Measurements from ENCODE around the gene DGAT2L6. TPM values are rescaled to one million over a fixed set of nuclear protein-coding genes. Genes with fewer than 3 reads are reported as not detected.

Gene DGAT2L6
- polyA plus RNA-seq, 1 of the 3 experiments (the other 2 are of a cell fraction) = 0.05 TPM

DNA sequence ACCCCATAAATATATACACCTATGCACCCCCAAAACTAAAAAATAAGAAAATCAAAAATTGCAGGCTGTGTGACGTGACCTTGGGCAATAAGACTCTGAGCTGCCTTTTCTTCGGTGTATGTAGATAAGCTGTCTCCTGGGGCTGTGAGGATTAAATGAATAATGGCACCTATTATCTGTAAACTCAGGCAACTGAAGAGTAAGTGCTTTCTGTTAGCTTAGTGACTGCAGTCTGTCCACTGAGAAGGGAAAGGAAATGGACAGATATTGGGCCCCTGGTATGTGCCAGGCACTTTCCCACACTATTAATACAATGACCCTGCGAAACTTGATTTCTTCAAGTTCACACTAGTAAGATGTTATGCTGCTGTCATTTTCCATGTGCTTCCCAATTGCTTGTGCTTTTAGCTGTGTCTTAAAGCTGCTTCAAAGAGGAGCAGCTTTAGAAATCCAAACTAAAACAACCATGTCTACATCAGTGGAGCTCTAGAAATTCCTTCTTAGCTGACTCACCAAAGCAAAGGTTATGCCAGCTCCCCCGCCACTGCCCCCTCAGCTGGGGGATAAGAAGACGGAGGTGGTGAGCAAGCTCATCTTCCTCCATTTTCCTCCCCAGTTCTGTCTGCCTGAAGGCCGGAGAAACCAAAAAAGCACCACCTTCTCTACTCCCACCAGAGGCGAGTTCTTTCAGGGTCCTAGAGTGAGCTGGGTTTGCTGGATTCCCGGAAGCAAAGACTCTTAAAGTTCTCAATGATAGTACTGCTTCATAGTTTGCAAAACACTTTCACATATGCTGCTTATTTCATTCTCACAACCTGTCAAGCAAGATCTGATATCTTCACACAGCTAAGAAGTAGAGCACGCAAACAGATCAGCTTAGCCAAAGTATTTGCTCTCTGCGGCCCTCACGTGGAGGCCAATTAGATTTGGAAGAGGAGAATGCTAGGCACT, 8.8 kb upstream of the DGAT2L6 start:
- no peaks in the 10 kb centered on the region for H4K20me1 ChIP-seq (ENCODE audit: insufficient read depth)
- 18% methylated on average over 11 of the region's 11 CpGs for WGBS (ENCODE audit: low lambda C conversion rate)
- peaks cover 36% of the 10 kb centered on the region for H3F3A ChIP-seq (replicated peaks; ENCODE audit: insufficient read depth)
- H3K36me3 ChIP-seq (replicated peaks in 1 of 2; ENCODE audit: control insufficient read depth in 1 of 2, insufficient read depth in 2 of 2, low read length in 1 of 2) = peaks cover 7 to 8% of the 10 kb centered on the region in 2 experiments
- H2AFZ ChIP-seq (ENCODE audit: low read depth) = peak overlapping the region; percentile 76
- H3K9me3 ChIP-seq = no peaks in the 10 kb centered on the region
- CTCF ChIA-PET = interaction anchor here (0.8 kb wide), 1 partner anchor 36 kb away, joined by 4 read pairs; the partner anchor contains the start of gene IGBP1
- peaks cover 0 to 12% of the 10 kb centered on the region in 2 experiments; a peak in 2 of 4 replicates for H3K4me1 ChIP-seq (ENCODE audit: control insufficient read depth in 1 of 2, insufficient read depth in 2 of 2, low read depth in 1 of 2, low read length in 1 of 2)
- DNase-seq = no peak
- peak overlapping the region; percentile 39 to 89; a peak in 3 of 4 replicates for H3K27ac ChIP-seq (ENCODE audit: low read depth in 2 of 2, low read length in 1 of 2)
- H3K9ac ChIP-seq = peak overlapping the region; percentile 45; the same call in 1 of the 2 replicates
- peak overlapping the region in 1 of 2 experiments; percentile 46; a peak in 3 of 4 replicates for H3K4me3 ChIP-seq (ENCODE audit: low read depth in 2 of 2, low read length in 1 of 2)
- H3K9me2 ChIP-seq = no peaks in the 10 kb centered on the region
- no peaks in the 10 kb centered on the region for H3K27me3 ChIP-seq (ENCODE audit: insufficient read depth)
- no peaks in the 10 kb centered on the region for H3K79me2 ChIP-seq (ENCODE audit: insufficient read depth)
- POLR2A ChIA-PET = no interaction called here
- peak overlapping the region; percentile 77 for H3K4me2 ChIP-seq
- TF ChIP-seq NFIC (IDR thresholded peaks at IDR 0.05; ENCODE audit: borderline replicate concordance) (peak; percentile 33; the same call in 1 of the 2 replicates), SIN3A (IDR thresholded peaks at IDR 0.05; ENCODE audit: borderline replicate concordance, low read depth, low read length) (no peak), TAF1 (IDR thresholded peaks at IDR 0.05; ENCODE audit: borderline replicate concordance, low read depth, low read length) (0 out of 2 replicates have a peak, but pooled peaks have one; percentile 18), ELF1 (IDR thresholded peaks at IDR 0.05) (peak; percentile 67; the same call in 1 of the 2 replicates), RXRA (IDR thresholded peaks at IDR 0.05; ENCODE audit: borderline replicate concordance, low read depth) (no peak; the same call in 1 of the 2 replicates), FOXJ3 (CRISPR knock-in tag; IDR thresholded peaks at IDR 0.05) (no peak), GABPA (IDR thresholded peaks at IDR 0.05; ENCODE audit: low read depth) (no peak), EP300 (IDR thresholded peaks at IDR 0.05; ENCODE audit: borderline replicate concordance in 1 of 2, low read depth in 1 of 2, low read length in 1 of 2) (peak in 1 of 2 experiments; percentile 42; a peak in 1 of 4 replicates), CHD2 (IDR thresholded peaks at IDR 0.05; ENCODE audit: low read length, partially characterized antibody) (no peak), TEAD4 (IDR thresholded peaks at IDR 0.05; ENCODE audit: borderline replicate concordance, insufficient read depth) (peak; percentile 76), POLR2AphosphoS5 (IDR thresholded peaks at IDR 0.05; ENCODE audit: low read depth, low read length) (peak; percentile 44; the same call in 1 of the 2 replicates), JUND (IDR thresholded peaks at IDR 0.05) (peak; percentile 58), RAD21 (IDR thresholded peaks at IDR 0.05; ENCODE audit: low read length) (no peak), FOXM1 (IDR thresholded peaks at IDR 0.05; ENCODE audit: low read depth) (no peak), SMC3 (IDR thresholded peaks at IDR 0.05; ENCODE audit: low read depth, low read length) (no peak), NRF1 (IDR thresholded peaks at IDR 0.05; ENCODE audit: low read depth, low read length) (no peak), RFX5 (IDR thresholded peaks at IDR 0.05; ENCODE audit: low read length) (no peak), REST (IDR thresholded peaks at IDR 0.05; ENCODE audit: low read depth, low read length) (no peak), MXI1 (IDR thresholded peaks at IDR 0.05; ENCODE audit: low read depth, low read length) (no peak), EZH2phosphoT487 (IDR thresholded peaks at IDR 0.05; ENCODE audit: borderline replicate concordance, low read depth) (no peak)
- TF ChIP-seq, protein P1, sequence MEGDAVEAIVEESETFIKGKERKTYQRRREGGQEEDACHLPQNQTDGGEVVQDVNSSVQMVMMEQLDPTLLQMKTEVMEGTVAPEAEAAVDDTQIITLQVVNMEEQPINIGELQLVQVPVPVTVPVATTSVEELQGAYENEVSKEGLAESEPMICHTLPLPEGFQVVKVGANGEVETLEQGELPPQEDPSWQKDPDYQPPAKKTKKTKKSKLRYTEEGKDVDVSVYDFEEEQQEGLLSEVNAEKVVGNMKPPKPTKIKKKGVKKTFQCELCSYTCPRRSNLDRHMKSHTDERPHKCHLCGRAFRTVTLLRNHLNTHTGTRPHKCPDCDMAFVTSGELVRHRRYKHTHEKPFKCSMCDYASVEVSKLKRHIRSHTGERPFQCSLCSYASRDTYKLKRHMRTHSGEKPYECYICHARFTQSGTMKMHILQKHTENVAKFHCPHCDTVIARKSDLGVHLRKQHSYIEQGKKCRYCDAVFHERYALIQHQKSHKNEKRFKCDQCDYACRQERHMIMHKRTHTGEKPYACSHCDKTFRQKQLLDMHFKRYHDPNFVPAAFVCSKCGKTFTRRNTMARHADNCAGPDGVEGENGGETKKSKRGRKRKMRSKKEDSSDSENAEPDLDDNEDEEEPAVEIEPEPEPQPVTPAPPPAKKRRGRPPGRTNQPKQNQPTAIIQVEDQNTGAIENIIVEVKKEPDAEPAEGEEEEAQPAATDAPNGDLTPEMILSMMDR (IDR thresholded peaks at IDR 0.05) = no peak
- TF ChIP-seq, protein P2, sequence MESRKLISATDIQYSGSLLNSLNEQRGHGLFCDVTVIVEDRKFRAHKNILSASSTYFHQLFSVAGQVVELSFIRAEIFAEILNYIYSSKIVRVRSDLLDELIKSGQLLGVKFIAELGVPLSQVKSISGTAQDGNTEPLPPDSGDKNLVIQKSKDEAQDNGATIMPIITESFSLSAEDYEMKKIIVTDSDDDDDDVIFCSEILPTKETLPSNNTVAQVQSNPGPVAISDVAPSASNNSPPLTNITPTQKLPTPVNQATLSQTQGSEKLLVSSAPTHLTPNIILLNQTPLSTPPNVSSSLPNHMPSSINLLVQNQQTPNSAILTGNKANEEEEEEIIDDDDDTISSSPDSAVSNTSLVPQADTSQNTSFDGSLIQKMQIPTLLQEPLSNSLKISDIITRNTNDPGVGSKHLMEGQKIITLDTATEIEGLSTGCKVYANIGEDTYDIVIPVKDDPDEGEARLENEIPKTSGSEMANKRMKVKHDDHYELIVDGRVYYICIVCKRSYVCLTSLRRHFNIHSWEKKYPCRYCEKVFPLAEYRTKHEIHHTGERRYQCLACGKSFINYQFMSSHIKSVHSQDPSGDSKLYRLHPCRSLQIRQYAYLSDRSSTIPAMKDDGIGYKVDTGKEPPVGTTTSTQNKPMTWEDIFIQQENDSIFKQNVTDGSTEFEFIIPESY (IDR thresholded peaks at IDR 0.05; ENCODE audit: borderline replicate concordance, low read depth) = no peak
- TF ChIP-seq, protein P3, sequence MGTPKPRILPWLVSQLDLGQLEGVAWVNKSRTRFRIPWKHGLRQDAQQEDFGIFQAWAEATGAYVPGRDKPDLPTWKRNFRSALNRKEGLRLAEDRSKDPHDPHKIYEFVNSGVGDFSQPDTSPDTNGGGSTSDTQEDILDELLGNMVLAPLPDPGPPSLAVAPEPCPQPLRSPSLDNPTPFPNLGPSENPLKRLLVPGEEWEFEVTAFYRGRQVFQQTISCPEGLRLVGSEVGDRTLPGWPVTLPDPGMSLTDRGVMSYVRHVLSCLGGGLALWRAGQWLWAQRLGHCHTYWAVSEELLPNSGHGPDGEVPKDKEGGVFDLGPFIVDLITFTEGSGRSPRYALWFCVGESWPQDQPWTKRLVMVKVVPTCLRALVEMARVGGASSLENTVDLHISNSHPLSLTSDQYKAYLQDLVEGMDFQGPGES (IDR thresholded peaks at IDR 0.05; ENCODE audit: low read depth, low read length) = no peak
